Testis (tissue), 2 donors: ENCODE measurements around the gene ZNF311.

Source experiments
- POLR2A ChIP-seq: fragments of 450-650 bp; IDR thresholded peaks from one replicate; pipeline ENCODE4 v1.6.1; 2017; ENCODE audit warnings: antibody characterized with exemption, mild to moderate bottlenecking, moderate library complexity
- TF ChIP-seq, protein P1 (sequence below), 3 experiments: fragments of 450-650 bp in 2 of 3; fragments of 200-600 bp in 1 of 3; sonication (generic) in 1 of 3; IDR thresholded peaks; one replicate each; pipeline ENCODE4 v1.5.1; 2016 to 2019; ENCODE audit warnings: antibody characterized with exemption in 3 of 3, mild to moderate bottlenecking in 2 of 3, moderate library complexity in 1 of 3

DNA sequence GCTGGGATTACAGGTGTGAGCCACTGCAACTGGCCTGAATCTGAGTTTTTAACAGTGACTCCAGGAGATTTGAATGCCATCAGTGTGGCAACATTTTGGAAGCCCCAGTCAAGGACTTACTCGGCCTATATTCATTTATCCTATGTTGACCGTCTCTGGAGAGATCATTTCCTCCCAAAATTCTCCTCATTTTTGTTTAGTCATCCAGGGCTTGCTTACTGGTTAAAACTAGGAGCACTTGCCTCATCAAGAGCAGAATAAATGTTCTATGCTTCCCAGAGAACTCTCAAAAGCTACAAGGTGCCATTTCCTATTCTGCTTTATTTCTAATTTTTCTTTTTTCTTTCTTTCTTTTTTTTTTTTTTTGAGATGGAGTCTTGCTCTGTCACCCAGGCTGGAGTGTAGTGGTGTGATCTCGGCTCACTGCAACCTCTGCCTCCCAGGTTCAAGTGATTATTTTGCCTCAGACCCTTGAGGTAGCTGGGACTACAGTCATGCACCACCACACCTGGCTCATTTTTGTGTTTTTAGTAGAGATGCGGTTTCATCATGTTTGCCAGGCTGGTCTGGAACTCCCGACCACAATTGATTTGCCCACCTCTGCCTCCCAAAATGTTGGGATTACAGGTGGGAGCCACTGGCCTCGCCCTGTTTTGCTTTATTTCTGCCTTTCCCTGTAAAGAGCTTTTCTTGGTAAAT, 57.9 kb downstream of the ZNF311 start:
- TF ChIP-seq, protein P1, sequence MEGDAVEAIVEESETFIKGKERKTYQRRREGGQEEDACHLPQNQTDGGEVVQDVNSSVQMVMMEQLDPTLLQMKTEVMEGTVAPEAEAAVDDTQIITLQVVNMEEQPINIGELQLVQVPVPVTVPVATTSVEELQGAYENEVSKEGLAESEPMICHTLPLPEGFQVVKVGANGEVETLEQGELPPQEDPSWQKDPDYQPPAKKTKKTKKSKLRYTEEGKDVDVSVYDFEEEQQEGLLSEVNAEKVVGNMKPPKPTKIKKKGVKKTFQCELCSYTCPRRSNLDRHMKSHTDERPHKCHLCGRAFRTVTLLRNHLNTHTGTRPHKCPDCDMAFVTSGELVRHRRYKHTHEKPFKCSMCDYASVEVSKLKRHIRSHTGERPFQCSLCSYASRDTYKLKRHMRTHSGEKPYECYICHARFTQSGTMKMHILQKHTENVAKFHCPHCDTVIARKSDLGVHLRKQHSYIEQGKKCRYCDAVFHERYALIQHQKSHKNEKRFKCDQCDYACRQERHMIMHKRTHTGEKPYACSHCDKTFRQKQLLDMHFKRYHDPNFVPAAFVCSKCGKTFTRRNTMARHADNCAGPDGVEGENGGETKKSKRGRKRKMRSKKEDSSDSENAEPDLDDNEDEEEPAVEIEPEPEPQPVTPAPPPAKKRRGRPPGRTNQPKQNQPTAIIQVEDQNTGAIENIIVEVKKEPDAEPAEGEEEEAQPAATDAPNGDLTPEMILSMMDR (IDR thresholded peaks at IDR 0.05), result no peak
- TF ChIP-seq POLR2A, result no peak
